ENCODE data around the gene CYB5R3. TPM values are rescaled to one million over a fixed set of nuclear protein-coding genes. Genes with fewer than 3 reads are reported as not detected.

CYB5R3 gene
- total and polyA plus RNA-seq, 2 donors (not counting 3 experiments of a cell fraction or from before 2014, with no cell fraction given), result 217 to 263 TPM

- no peak overlapping the region for H2AFZ ChIP-seq (ENCODE audit: low read depth, low read length)
- no peak overlapping the region for H3K9ac ChIP-seq (replicated peaks; ENCODE audit: extremely low read depth, insufficient read depth, low read length)
- H3K27me3 ChIP-seq (ENCODE audit: control insufficient read depth in 2 of 2, insufficient read depth in 2 of 2, low read length in 2 of 2), result no peaks in the 10 kb centered on the region
- H3K4me3 ChIP-seq (replicated peaks in 1 of 3; ENCODE audit: insufficient read depth in 1 of 3, low read depth in 1 of 3, low read length in 3 of 3), result no peak overlapping the region
- H3K9me3 ChIP-seq (replicated peaks; ENCODE audit: control insufficient read depth, insufficient read depth, low read length), result no peaks in the 10 kb centered on the region
- BruUV-seq (replicated peaks), result no TSS peak
- TF ChIP-seq EZH2 (IDR thresholded peaks at IDR 0.05; ENCODE audit: borderline replicate concordance, low read depth, low read length, severe bottlenecking) (no peak), MYC (IDR thresholded peaks at IDR 0.05; ENCODE audit: low read depth, low read length) (no peak), JUN (IDR thresholded peaks at IDR 0.05; ENCODE audit: borderline replicate concordance, insufficient read depth, insufficient read length, low read depth) (no peak), GATA2 (IDR thresholded peaks at IDR 0.05; ENCODE audit: insufficient read depth, insufficient read length, low read depth, low read length) (no peak), MAX (IDR thresholded peaks at IDR 0.05; ENCODE audit: insufficient read depth, insufficient read length) (no peak), POLR2AphosphoS5 (IDR thresholded peaks at IDR 0.05; ENCODE audit: insufficient read depth, low read depth, low read length) (no peak)
- no peak overlapping the region for H3K4me2 ChIP-seq (ENCODE audit: insufficient read depth, low read length)
- no peaks in the 10 kb centered on the region for H4K20me1 ChIP-seq (replicated peaks; ENCODE audit: control insufficient read depth, extremely low read depth, insufficient read depth, low read length)
- ChIA-PET POLR2A (no interaction called here), CTCF (interaction anchor here (1.5 kb wide), 1 partner anchor 21 kb away, joined by 5 read pairs; no protein-coding TSS in a partner anchor)
- dilution Hi-C loops (cut with MboI; ENCODE audit: extremely low pct_ligation_motif_present, low sequenced_read_pairs) (no loop called here), intact Hi-C loops (cut with micrococcal nuclease) (no loop called here)
- peaks cover 35% of the 10 kb centered on the region for H3K4me1 ChIP-seq (ENCODE audit: control insufficient read depth, extremely low read depth, insufficient read depth, low read length)
- no peak for DNase-seq (ENCODE audit: low read depth, low spot score)
- no peak overlapping the region for H3K27ac ChIP-seq (ENCODE audit: insufficient read depth, low read depth, low read length)
- H3K79me2 ChIP-seq (ENCODE audit: control insufficient read depth, insufficient read depth, low read length), result peaks cover 66% of the 10 kb centered on the region
- no peaks in the 10 kb centered on the region for H3K36me3 ChIP-seq (ENCODE audit: control insufficient read depth in 2 of 2, extremely low read depth in 1 of 2, insufficient read depth in 2 of 2, low read length in 2 of 2)
- FAIRE-seq, result no peak
- H3K9me1 ChIP-seq (replicated peaks; ENCODE audit: control insufficient read depth, extremely low read depth, insufficient read depth, low read length), result no peaks in the 10 kb centered on the region
These were observed 6.2 kb downstream of the CYB5R3 start for GRCh38 chr22:42642806-42643633.

Data from endothelial cell of umbilical vein (primary cell).